Measurements from ENCODE around the gene VDR.

DNA sequence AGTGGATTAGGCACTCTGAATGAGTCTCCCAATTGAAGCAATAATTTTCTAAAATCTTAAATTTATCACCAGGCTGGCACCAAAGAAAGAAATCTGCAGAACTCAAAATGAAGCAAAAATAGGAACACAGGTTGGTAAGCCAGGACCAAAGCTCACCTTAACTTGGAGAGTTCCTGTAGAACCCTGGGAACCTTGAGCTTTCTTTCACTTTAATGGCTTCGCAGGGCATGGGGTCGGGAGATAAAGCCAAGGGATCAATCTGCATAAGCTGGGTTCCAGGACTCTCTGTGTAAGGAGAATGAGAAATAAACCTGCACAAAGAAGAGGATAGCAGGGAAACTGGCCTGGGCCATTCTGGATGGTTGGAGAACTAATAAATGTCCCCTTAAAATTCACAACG lies 8.3 kb upstream of the VDR start:
- no peak for TF ChIP-seq CTCF (IDR thresholded peaks at IDR 0.05; ENCODE audit: low read depth, low read length, poor library complexity, severe bottlenecking)
- TF ChIP-seq EZH2phosphoT487 (IDR thresholded peaks at IDR 0.05; ENCODE audit: borderline replicate concordance, low read length) = no peak
